Lower lobe of right lung (tissue), 2 donors: ENCODE results near the gene DNAJC27. TPM values are rescaled to one million over a fixed set of nuclear protein-coding genes. Genes with fewer than 3 reads are reported as not detected.

Experiments
- ATAC-seq, 2 donors: fragments of 200-7000 bp; cut with Tn5 transposase; one replicate each; pipeline ENCODE4 v1.9.1; 2020 to 2022; ENCODE audit warnings: mild to moderate bottlenecking in 2 of 2, moderate library complexity in 2 of 2
- DNase-seq: peaks from one replicate; pipeline ENCODE4 v3.0.0-alpha.2; 2020
- H3K27ac ChIP-seq: fragments of 200-600 bp; one replicate; pipeline ENCODE4 v1.8.0; 2022
- H3K27me3 ChIP-seq: fragments of 200-600 bp; one replicate; pipeline ENCODE4 v1.8.0; 2022; ENCODE audit warnings: low read depth
- H3K36me3 ChIP-seq: fragments of 200-600 bp; one replicate; pipeline ENCODE4 v1.8.0; 2022; ENCODE audit warnings: mild to moderate bottlenecking
- H3K4me1 ChIP-seq: fragments of 200-600 bp; one replicate; pipeline ENCODE4 v1.8.0; 2022
- H3K4me3 ChIP-seq: fragments of 200-600 bp; one replicate; pipeline ENCODE4 v1.8.0; 2022; ENCODE audit warnings: mild to moderate bottlenecking
- H3K9me3 ChIP-seq: fragments of 200-600 bp; one replicate; pipeline ENCODE4 v1.8.0; 2022
- CTCF ChIP-seq: fragments of 200-600 bp; IDR thresholded peaks from one replicate; pipeline ENCODE4 v1.8.0; 2022; ENCODE audit warnings: antibody characterized with exemption, mild to moderate bottlenecking
- intact Hi-C: fragments of 100-400 bp; cut with DNase I; formaldehyde crosslinking; loops from one replicate; pipeline ENCODE4 v1.11.0; 2022
- total RNA-seq: library from RNA; stranded (reverse); fragmentation: NEBNext Ultra II Directional; extraction: Animal tissue kit (Norgen Biotek cat#: 25700); gene quantifications from one replicate; pipeline ENCODE4 v1.2.1, GENCODE V29; 2021
- donor health status: DM: no; HTN: yes; CAD: no; lungs with severe emphysema.

DNAJC27 gene
- total RNA-seq, 1 donor from 2014 or later = 5.0 TPM

- Histone ChIP-seq H3K27me3 (no peaks in the 10 kb centered on the region), H3K4me1 (no peaks in the 10 kb centered on the region), H3K4me3 (no peak overlapping the region), H3K27ac (no peak overlapping the region), H3K36me3 (no peaks in the 10 kb centered on the region), H3K9me3 (no peaks in the 10 kb centered on the region)
- ATAC-seq (no peak), DNase-seq (no peak)
- no peak for TF ChIP-seq CTCF
- intact Hi-C loops = no loop called here
Observed at GRCh38 chr2:24932715-24933114, 39.0 kb downstream of the DNAJC27 start.

- DNase-seq (no peak), ATAC-seq (no peak)
- H3K9me3 ChIP-seq = no peaks in the 10 kb centered on the region
- H3K27me3 ChIP-seq = peaks cover 3% of the 10 kb centered on the region
- no peaks in the 10 kb centered on the region for H3K36me3 ChIP-seq
- intact Hi-C loops = no loop called here
- no peak overlapping the region for H3K27ac ChIP-seq
- no peak overlapping the region for H3K4me3 ChIP-seq
- H3K4me1 ChIP-seq = peaks cover 11% of the 10 kb centered on the region
- TF ChIP-seq CTCF = no peak
Observed at GRCh38 chr2:24930768-24931167, 41.0 kb downstream of the DNAJC27 start.

- DNase-seq (no peak), ATAC-seq (no peak)
- Histone ChIP-seq H3K4me1 (peaks cover 11% of the 10 kb centered on the region), H3K27ac (no peak overlapping the region), H3K9me3 (no peaks in the 10 kb centered on the region), H3K4me3 (no peak overlapping the region), H3K27me3 (peaks cover 3% of the 10 kb centered on the region), H3K36me3 (no peaks in the 10 kb centered on the region)
- intact Hi-C loops = no loop called here
- no peak for TF ChIP-seq CTCF
Observed at GRCh38 chr2:24929230-24929629, 42.5 kb downstream of the DNAJC27 start.

DNA sequence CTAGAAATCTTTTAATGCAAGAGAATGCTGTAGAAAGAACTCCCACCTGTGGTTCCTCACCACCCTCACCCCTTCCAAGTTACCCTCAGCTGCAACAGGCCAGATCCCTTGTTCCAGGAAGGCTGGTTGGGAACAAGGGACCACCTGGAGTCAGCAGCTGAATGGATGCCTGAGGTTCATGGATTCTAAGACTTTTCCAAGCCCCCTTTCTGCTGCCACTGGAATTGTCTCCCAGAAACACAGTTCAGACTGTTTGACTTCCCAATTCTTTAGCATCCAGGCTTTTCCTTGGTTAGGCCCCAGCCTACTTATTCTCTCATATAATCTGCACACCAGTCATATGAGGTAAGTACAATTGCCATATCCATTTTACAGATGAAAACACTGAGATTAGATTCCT, 43.7 kb downstream of the DNAJC27 start:
- Histone ChIP-seq H3K4me3 (no peak overlapping the region), H3K36me3 (no peaks in the 10 kb centered on the region), H3K27ac (no peak overlapping the region), H3K4me1 (peaks cover 11% of the 10 kb centered on the region), H3K27me3 (peaks cover 3% of the 10 kb centered on the region), H3K9me3 (no peaks in the 10 kb centered on the region)
- DNase-seq (no peak), ATAC-seq (no peak)
- intact Hi-C loops = no loop called here
- no peak for TF ChIP-seq CTCF

- Histone ChIP-seq H3K27me3 (peaks cover 3% of the 10 kb centered on the region), H3K36me3 (no peaks in the 10 kb centered on the region), H3K4me3 (peak overlapping the region; percentile 42), H3K4me1 (peaks cover 11% of the 10 kb centered on the region), H3K27ac (peak overlapping the region; percentile 49), H3K9me3 (no peaks in the 10 kb centered on the region)
- TF ChIP-seq CTCF = no peak
- DNase-seq (peak; percentile 65), ATAC-seq (peak; percentile 65 to 73)
- intact Hi-C loops = no loop called here
Observed at GRCh38 chr2:24926602-24927252, 45.0 kb downstream of the DNAJC27 start.
